B cell (primary cell): Measurements from ENCODE around the gene CAVIN2.

Source experiments
- CTCF ChIP-seq: fragments of 200-600 bp; IDR thresholded peaks from one replicate; pipeline ENCODE4 v1.8.0; 2022; ENCODE audit warnings: antibody characterized with exemption, mild to moderate bottlenecking
- EZH2 ChIP-seq: IDR thresholded peaks from 2 replicates; pipeline ENCODE4 v1.6.1; 2012; ENCODE audit warnings: borderline replicate concordance, low read depth, mild to moderate bottlenecking, moderate library complexity, low read length; ENCODE audit not compliant: insufficient read depth, poor library complexity, severe bottlenecking

- TF ChIP-seq CTCF: no peak
- no peak for TF ChIP-seq EZH2
These were observed 14.0 kb upstream of the CAVIN2 start for GRCh38 chr2:191860760-191861466.
